HCT116 (cell line): ENCODE measurements around the gene GALNT11.

Experiments
- EZH2 ChIP-seq: fragments of 200-600 bp; sonication (generic); IDR thresholded peaks from 2 replicates; pipeline ENCODE4 v1.6.1; 2017; ENCODE audit warnings: antibody characterized with exemption, mixed run types
- POLR2A ChIP-seq: IDR thresholded peaks from 2 replicates; pipeline ENCODE4 v1.7.0; 2011; ENCODE audit warnings: borderline replicate concordance; ENCODE audit not compliant: insufficient read depth, insufficient read length; ENCODE audit errors: extremely low read depth
- ZBTB33 ChIP-seq: IDR thresholded peaks from 2 replicates; pipeline ENCODE4 v1.6.1; 2011; ENCODE audit warnings: mild to moderate bottlenecking, low read length, moderate library complexity; ENCODE audit not compliant: insufficient replicate concordance; ENCODE audit errors: extremely low read depth
- TF ChIP-seq, protein P1 (sequence below), 3 experiments: fragments of 200-600 bp in 1 of 3; sonication (generic) in 1 of 3; IDR thresholded peaks in 2 of 3; conservative IDR thresholded peaks in 1 of 3; 2 replicates each; pipeline ENCODE4 v1.5.1; 2012 to 2017; ENCODE audit warnings: low read depth in 2 of 3, low read length in 2 of 3, antibody characterized with exemption in 1 of 3, borderline replicate concordance in 1 of 3, control low read depth in 1 of 3, mild to moderate bottlenecking in 1 of 3, mixed read lengths in 1 of 3, mixed run types in 1 of 3, moderate library complexity in 1 of 3; ENCODE audit not compliant: insufficient read depth in 1 of 3
- TF ChIP-seq, protein P2 (sequence below): IDR thresholded peaks from 2 replicates; pipeline ENCODE4 v1.6.1; 2012; ENCODE audit warnings: low read depth

GRCh38 chr7:152093717-152094116 lies 68.2 kb downstream of the GALNT11 start:
- TF ChIP-seq EZH2: no peak
- TF ChIP-seq POLR2A: no peak
- TF ChIP-seq, protein P1, sequence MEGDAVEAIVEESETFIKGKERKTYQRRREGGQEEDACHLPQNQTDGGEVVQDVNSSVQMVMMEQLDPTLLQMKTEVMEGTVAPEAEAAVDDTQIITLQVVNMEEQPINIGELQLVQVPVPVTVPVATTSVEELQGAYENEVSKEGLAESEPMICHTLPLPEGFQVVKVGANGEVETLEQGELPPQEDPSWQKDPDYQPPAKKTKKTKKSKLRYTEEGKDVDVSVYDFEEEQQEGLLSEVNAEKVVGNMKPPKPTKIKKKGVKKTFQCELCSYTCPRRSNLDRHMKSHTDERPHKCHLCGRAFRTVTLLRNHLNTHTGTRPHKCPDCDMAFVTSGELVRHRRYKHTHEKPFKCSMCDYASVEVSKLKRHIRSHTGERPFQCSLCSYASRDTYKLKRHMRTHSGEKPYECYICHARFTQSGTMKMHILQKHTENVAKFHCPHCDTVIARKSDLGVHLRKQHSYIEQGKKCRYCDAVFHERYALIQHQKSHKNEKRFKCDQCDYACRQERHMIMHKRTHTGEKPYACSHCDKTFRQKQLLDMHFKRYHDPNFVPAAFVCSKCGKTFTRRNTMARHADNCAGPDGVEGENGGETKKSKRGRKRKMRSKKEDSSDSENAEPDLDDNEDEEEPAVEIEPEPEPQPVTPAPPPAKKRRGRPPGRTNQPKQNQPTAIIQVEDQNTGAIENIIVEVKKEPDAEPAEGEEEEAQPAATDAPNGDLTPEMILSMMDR (IDR thresholded peaks at IDR 0.05 in 2 of 3, conservative IDR thresholded peaks at IDR 0.05 in 1 of 3; ENCODE audit: borderline replicate concordance in 1 of 3, insufficient read depth in 1 of 3, low read depth in 2 of 3, low read length in 2 of 3): no peak
- TF ChIP-seq, protein P2, sequence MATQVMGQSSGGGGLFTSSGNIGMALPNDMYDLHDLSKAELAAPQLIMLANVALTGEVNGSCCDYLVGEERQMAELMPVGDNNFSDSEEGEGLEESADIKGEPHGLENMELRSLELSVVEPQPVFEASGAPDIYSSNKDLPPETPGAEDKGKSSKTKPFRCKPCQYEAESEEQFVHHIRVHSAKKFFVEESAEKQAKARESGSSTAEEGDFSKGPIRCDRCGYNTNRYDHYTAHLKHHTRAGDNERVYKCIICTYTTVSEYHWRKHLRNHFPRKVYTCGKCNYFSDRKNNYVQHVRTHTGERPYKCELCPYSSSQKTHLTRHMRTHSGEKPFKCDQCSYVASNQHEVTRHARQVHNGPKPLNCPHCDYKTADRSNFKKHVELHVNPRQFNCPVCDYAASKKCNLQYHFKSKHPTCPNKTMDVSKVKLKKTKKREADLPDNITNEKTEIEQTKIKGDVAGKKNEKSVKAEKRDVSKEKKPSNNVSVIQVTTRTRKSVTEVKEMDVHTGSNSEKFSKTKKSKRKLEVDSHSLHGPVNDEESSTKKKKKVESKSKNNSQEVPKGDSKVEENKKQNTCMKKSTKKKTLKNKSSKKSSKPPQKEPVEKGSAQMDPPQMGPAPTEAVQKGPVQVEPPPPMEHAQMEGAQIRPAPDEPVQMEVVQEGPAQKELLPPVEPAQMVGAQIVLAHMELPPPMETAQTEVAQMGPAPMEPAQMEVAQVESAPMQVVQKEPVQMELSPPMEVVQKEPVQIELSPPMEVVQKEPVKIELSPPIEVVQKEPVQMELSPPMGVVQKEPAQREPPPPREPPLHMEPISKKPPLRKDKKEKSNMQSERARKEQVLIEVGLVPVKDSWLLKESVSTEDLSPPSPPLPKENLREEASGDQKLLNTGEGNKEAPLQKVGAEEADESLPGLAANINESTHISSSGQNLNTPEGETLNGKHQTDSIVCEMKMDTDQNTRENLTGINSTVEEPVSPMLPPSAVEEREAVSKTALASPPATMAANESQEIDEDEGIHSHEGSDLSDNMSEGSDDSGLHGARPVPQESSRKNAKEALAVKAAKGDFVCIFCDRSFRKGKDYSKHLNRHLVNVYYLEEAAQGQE: no peak
- TF ChIP-seq ZBTB33: no peak
